Transverse colon (tissue), 4 donors: ENCODE data around the gene GNB1L. TPM values are rescaled to one million over a fixed set of nuclear protein-coding genes. Genes with fewer than 3 reads are reported as not detected.
"Not testable (repeated sequence)": the region's sequence is repeated elsewhere in the genome, so short reads cannot be mapped to it uniquely, and the experiment has no call there.

Source experiments
- DNase-seq: peaks from one replicate; pipeline ENCODE4 v3.0.0-alpha.2; 2019
- H3K27ac ChIP-seq, 4 donors: fragments of 200-600 bp; sonication (generic); 2 replicates each; pipeline ENCODE4 v1.5.1; 2016 to 2018; ENCODE audit warnings: inconsistent platforms in 4 of 4
- H3K27me3 ChIP-seq: fragments of 200-600 bp; sonication (generic); 2 replicates; pipeline ENCODE4 v1.5.1; 2017; ENCODE audit warnings: inconsistent platforms
- H3K36me3 ChIP-seq, 4 donors: fragments of 200-600 bp; sonication (generic); 2 replicates each; pipeline ENCODE4 v1.5.1; 2017 to 2019; ENCODE audit warnings: inconsistent platforms in 4 of 4
- H3K4me1 ChIP-seq, 4 donors: fragments of 200-600 bp; sonication (generic); 2 replicates each; pipeline ENCODE4 v1.5.1; 2017 to 2020; ENCODE audit warnings: inconsistent platforms in 4 of 4
- H3K4me3 ChIP-seq, 4 donors: fragments of 200-600 bp; sonication (generic); 1 replicate in 1 of 4; 2 replicates in 3 of 4; pipeline versions ENCODE4 v1.5.1 to v1.6.1; 2017 to 2019; ENCODE audit warnings: inconsistent platforms in 4 of 4
- H3K9me3 ChIP-seq, 2 donors: fragments of 200-600 bp; sonication (generic); 2 replicates each; pipeline ENCODE4 v1.5.1; 2017 to 2019; ENCODE audit warnings: inconsistent platforms in 2 of 2
- CTCF ChIP-seq, 5 experiments: fragments of 200-600 bp in 3 of 5; fragments of 450-650 bp in 2 of 5; sonication (generic) in 3 of 5; IDR thresholded peaks; 1 replicate in 2 of 5; 2 replicates in 3 of 5; pipeline ENCODE4 v1.5.1; 2016 to 2017; ENCODE audit warnings: antibody characterized with exemption in 5 of 5, inconsistent platforms in 3 of 5, mild to moderate bottlenecking in 2 of 5, moderate library complexity in 1 of 5
- EP300 ChIP-seq: sonication (generic); formaldehyde crosslinking; IDR thresholded peaks from one replicate; pipeline ENCODE4 v1.6.1; 2017; ENCODE audit warnings: antibody characterized with exemption, low read depth
- POLR2A ChIP-seq: fragments of 450-650 bp; IDR thresholded peaks from one replicate; pipeline ENCODE4 v1.6.1; 2016; ENCODE audit warnings: antibody characterized with exemption, mild to moderate bottlenecking, moderate library complexity
- POLR2AphosphoS5 ChIP-seq, 3 donors: sonication (generic); formaldehyde crosslinking; IDR thresholded peaks; one replicate each; pipeline ENCODE4 v1.6.1; 2016; ENCODE audit warnings: antibody characterized with exemption in 3 of 3
- WGBS, 2 donors: methylation state at CpG; one replicate each; pipeline ENCODE4 v1.1.5; 2018; ENCODE audit warnings: low coverage in 1 of 2; 5-methylcytosine and 5-hydroxymethylcytosine counted together
- in situ Hi-C, 4 donors: fragments of 200-750 bp; cut with MboI; loops; one replicate each; pipeline versions ENCODE4 v1.15.0 to v1.15.1; 2017; ENCODE audit warnings: low sequenced_read_pairs in 3 of 4, low pct_ligation_motif_present in 1 of 4, low pct_unique_long_range_greater_than_20kb in 1 of 4
- intact Hi-C: fragments of 100-400 bp; cut with DNase I; formaldehyde crosslinking; loops from one replicate; pipeline ENCODE4 v1.15.1; 2023; ENCODE audit warnings: low total_unique reads
- total RNA-seq, 4 donors: library from RNA; depleted of rRNA; stranded (reverse); fragments of >200 nt; gene quantifications; one replicate each; pipeline ENCODE4 v1.1.0, GENCODE V29; 2016

The GNB1L gene
- total RNA-seq, 4 donors from 2014 or later = 0.80 to 4.8 (median 2.8) TPM

GRCh38 chr22:19837915-19838314 is 16.8 kb downstream of the GNB1L start:
- no peak overlapping the region for H3K27ac ChIP-seq
- in situ Hi-C loops (no loop called here), intact Hi-C loops (no loop called here)
- no peaks in the 10 kb centered on the region for H3K4me1 ChIP-seq
- WGBS, 2 donors = 92 to 93% methylated on average over 5 to 6 of the region's 6 CpGs
- no peak overlapping the region for H3K4me3 ChIP-seq
- H3K27me3 ChIP-seq = no peaks in the 10 kb centered on the region
- TF ChIP-seq POLR2A = no peak
- TF ChIP-seq POLR2AphosphoS5 (IDR thresholded peaks at IDR 0.05) = no peak
- no peak for TF ChIP-seq CTCF (IDR thresholded peaks at IDR 0.05)
- TF ChIP-seq EP300 = no peak
- DNase-seq = no peak
- no peaks in the 10 kb centered on the region for H3K36me3 ChIP-seq
- H3K9me3 ChIP-seq = no peaks in the 10 kb centered on the region

- Histone ChIP-seq H3K36me3 (no peaks in the 10 kb centered on the region), H3K4me1 (no peaks in the 10 kb centered on the region), H3K27ac (no peak overlapping the region), H3K9me3 (no peaks in the 10 kb centered on the region), H3K27me3 (no peaks in the 10 kb centered on the region), H3K4me3 (no peak overlapping the region)
- TF ChIP-seq EP300 = no peak
- no peak for TF ChIP-seq POLR2A
- TF ChIP-seq CTCF (IDR thresholded peaks at IDR 0.05) = no peak
- TF ChIP-seq POLR2AphosphoS5 (IDR thresholded peaks at IDR 0.05) = no peak
- in situ Hi-C loops (no loop called here), intact Hi-C loops (no loop called here)
- no peak for DNase-seq
These were observed 18.2 kb downstream of the GNB1L start for GRCh38 chr22:19836512-19836911.

GRCh38 chr22:19834599-19834998 is 20.1 kb downstream of the GNB1L start:
- TF ChIP-seq EP300 (no peak), POLR2A (no peak), CTCF (IDR thresholded peaks at IDR 0.05) (no peak), POLR2AphosphoS5 (IDR thresholded peaks at IDR 0.05) (no peak)
- Histone ChIP-seq H3K4me3 (no peak overlapping the region), H3K4me1 (no peaks in the 10 kb centered on the region), H3K9me3 (no peaks in the 10 kb centered on the region), H3K27me3 (no peaks in the 10 kb centered on the region), H3K36me3 (no peaks in the 10 kb centered on the region), H3K27ac (no peak overlapping the region)
- in situ Hi-C loops (no loop called here), intact Hi-C loops (no loop called here)
- no peak for DNase-seq

- H3K36me3 ChIP-seq, in situ Hi-C loops, H3K27me3 ChIP-seq, intact Hi-C loops, H3K27ac ChIP-seq, H3K9me3 ChIP-seq, DNase-seq, H3K4me3 ChIP-seq, H3K4me1 ChIP-seq: not testable (repeated sequence)
- 87 to 91% methylated on average over 3 to 9 of the region's 9 CpGs for WGBS, 2 donors
These were observed 21.3 kb downstream of the GNB1L start for GRCh38 chr22:19833327-19833726.

- no peak overlapping the region for H3K27ac ChIP-seq
- intact Hi-C loops = no loop called here
- WGBS, 2 donors = 83 to 87% methylated on average over 7 of the region's 7 CpGs
- H3K4me1 ChIP-seq = no peaks in the 10 kb centered on the region
- no peaks in the 10 kb centered on the region for H3K36me3 ChIP-seq
- no peak overlapping the region for H3K4me3 ChIP-seq
- no peak for DNase-seq
- no peaks in the 10 kb centered on the region for H3K27me3 ChIP-seq
- no peak for TF ChIP-seq EP300
- no peak for TF ChIP-seq POLR2AphosphoS5 (IDR thresholded peaks at IDR 0.05)
- TF ChIP-seq POLR2A = no peak
- TF ChIP-seq CTCF (IDR thresholded peaks at IDR 0.05) = no peak
- in situ Hi-C loops = no loop called here
- no peaks in the 10 kb centered on the region for H3K9me3 ChIP-seq
These were observed 22.1 kb downstream of the GNB1L start for GRCh38 chr22:19832476-19833108.

GRCh38 chr22:19831979-19832378 is 22.7 kb downstream of the GNB1L start:
- H3K4me1 ChIP-seq, H3K27ac ChIP-seq, DNase-seq, H3K9me3 ChIP-seq, H3K36me3 ChIP-seq, intact Hi-C loops, H3K27me3 ChIP-seq, H3K4me3 ChIP-seq, in situ Hi-C loops: not testable (repeated sequence)
- 82% methylated on average over 3 of the region's 3 CpGs; no CpG with 5 or more reads in 1 of the 2 donors for WGBS, 2 donors
